ENCODE measurements around the gene AOAH. TPM values are rescaled to one million over a fixed set of nuclear protein-coding genes. Genes with fewer than 3 reads are reported as not detected.

The AOAH gene
- total and polyA plus RNA-seq, 9 of the 15 experiments (the other 6 are each of a cell fraction or from before 2014, with no cell fraction given), result not detected

DNA sequence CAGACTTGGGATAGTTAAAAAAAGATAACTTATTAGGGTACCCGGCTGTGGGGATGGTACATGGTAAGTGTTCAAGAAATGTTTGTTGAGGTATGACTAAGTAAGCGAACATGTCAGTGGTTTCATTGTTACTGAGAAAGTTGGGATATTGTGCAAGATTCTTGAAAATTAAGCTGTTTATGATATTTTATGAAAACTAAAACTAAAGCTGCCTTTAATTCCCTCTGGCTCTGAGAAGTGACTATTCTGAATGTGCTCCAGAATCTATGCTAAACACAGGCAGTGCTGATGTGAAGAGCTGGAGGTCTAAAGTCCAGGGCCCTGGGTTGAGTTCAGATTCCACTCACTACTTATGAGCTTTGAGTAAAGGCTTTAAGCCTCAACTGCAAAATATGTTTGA, 72.9 kb downstream of the AOAH start:
- ChIA-PET CTCF (ENCODE audit: low intra/inter-chr PET ratio) (no interaction called here), POLR2A (interaction anchor here (0.9 kb wide), 1 partner anchor 17 kb away, joined by 3 read pairs; no protein-coding TSS in a partner anchor)
- H3K79me2 ChIP-seq (ENCODE audit: control insufficient read depth, insufficient read depth, low read length), result no peaks in the 10 kb centered on the region
- H3K27me3 ChIP-seq (ENCODE audit: control insufficient read depth in 2 of 2, insufficient read depth in 2 of 2, low read length in 2 of 2), result peaks cover 20 to 32% of the 10 kb centered on the region in 2 experiments
- H2AFZ ChIP-seq (ENCODE audit: low read depth, low read length), result no peak overlapping the region
- no TSS peak for BruUV-seq (replicated peaks)
- H3K9me1 ChIP-seq (ENCODE audit: control insufficient read depth, insufficient read depth, low read length), result no peaks in the 10 kb centered on the region
- FAIRE-seq (no peak), DNase-seq (ENCODE audit: extremely low read depth in 1 of 4, low spot score in 3 of 4) (no peak), ATAC-seq (no peak)
- H3K36me3 ChIP-seq (ENCODE audit: control insufficient read depth, insufficient read depth, low read length), result no peaks in the 10 kb centered on the region
- H3K27ac ChIP-seq (ENCODE audit: extremely low read depth, low read depth, low read length), result no peak overlapping the region
- H4K20me1 ChIP-seq (replicated peaks; ENCODE audit: control insufficient read depth, insufficient read depth, low read length), result no peaks in the 10 kb centered on the region
- TF ChIP-seq HSF4 (CRISPR knock-in tag; IDR thresholded peaks at IDR 0.05; ENCODE audit: borderline replicate concordance) (no peak), KDM1A (IDR thresholded peaks at IDR 0.05) (no peak), TAF1 (IDR thresholded peaks at IDR 0.05; ENCODE audit: control insufficient read depth, extremely low read depth, insufficient read depth, low read length, severe bottlenecking) (no peak), RBM22 (IDR thresholded peaks at IDR 0.05; ENCODE audit: low read depth, low read length, poor library complexity, severe bottlenecking) (no peak), NCOA1 (IDR thresholded peaks at IDR 0.05; ENCODE audit: low read depth) (no peak), NFIX (CRISPR knock-in tag; IDR thresholded peaks at IDR 0.05; ENCODE audit: low read depth) (no peak), ZNF766 (CRISPR knock-in tag; conservative IDR thresholded peaks at IDR 0.05) (no peak), ZNF274 (IDR thresholded peaks at IDR 0.05; ENCODE audit: borderline replicate concordance, low read depth, low read length) (no peak), SIRT6 (IDR thresholded peaks at IDR 0.05; ENCODE audit: low read depth, low read length) (no peak)
- TF ChIP-seq, protein P1, sequence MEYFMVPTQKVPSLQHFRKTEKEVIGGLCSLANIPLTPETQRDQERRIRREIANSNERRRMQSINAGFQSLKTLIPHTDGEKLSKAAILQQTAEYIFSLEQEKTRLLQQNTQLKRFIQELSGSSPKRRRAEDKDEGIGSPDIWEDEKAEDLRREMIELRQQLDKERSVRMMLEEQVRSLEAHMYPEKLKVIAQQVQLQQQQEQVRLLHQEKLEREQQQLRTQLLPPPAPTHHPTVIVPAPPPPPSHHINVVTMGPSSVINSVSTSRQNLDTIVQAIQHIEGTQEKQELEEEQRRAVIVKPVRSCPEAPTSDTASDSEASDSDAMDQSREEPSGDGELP (CRISPR knock-in tag; IDR thresholded peaks at IDR 0.05; ENCODE audit: borderline replicate concordance), result no peak
- H3K9me3 ChIP-seq (replicated peaks; ENCODE audit: control insufficient read depth, insufficient read depth, low read depth, low read length), result no peaks in the 10 kb centered on the region
- intact Hi-C loops (cut with micrococcal nuclease), result no loop called here
- no peak overlapping the region for H3K4me3 ChIP-seq
- WGBS (ENCODE audit: insufficient coverage, low coverage, missing lambda C conversion rate), result 0% methylated on average over 2 of the region's 2 CpGs
- H3K4me1 ChIP-seq (replicated peaks in 1 of 2; ENCODE audit: control insufficient read depth in 2 of 2, insufficient read depth in 2 of 2, low read length in 2 of 2), result no peaks in the 10 kb centered on the region
- H3K9ac ChIP-seq (ENCODE audit: insufficient read depth in 1 of 2, low read depth in 2 of 2, low read length in 2 of 2), result no peak overlapping the region
- H3K4me2 ChIP-seq (ENCODE audit: insufficient read depth, low read length), result no peak overlapping the region
- in situ Hi-C loops (cut with MboI), result no loop called here
